GM11168 (cell line): ENCODE data around the gene FLNC.

Experiments used
- in situ Hi-C: fragments of 300-500 bp; cut with MboI; formaldehyde crosslinking; loops from one replicate; pipeline ENCODE4 v1.12.0; 2022; ENCODE audit warnings: low sequenced_read_pairs; ENCODE audit not compliant: unreplicated experiment

The FLNC gene

GRCh38 chr7:128859232-128860157 lies 29.3 kb downstream of the FLNC start:
- in situ Hi-C loops, result no loop called here

- in situ Hi-C loops, result no loop called here
Measured at GRCh38 chr7:128860158-128861073, 30.2 kb downstream of the FLNC start.

GRCh38 chr7:128861957-128862570 lies 31.9 kb downstream of the FLNC start:
- in situ Hi-C loops, result no loop called here

- in situ Hi-C loops, result no loop called here
Measured at GRCh38 chr7:128862571-128863432, 32.6 kb downstream of the FLNC start, which contains the start of gene ATP6V1F. Gene ATP6V1F, plus strand, starts transcription at chr7:128862856. Its CDS starts 49 bp downstream, at chr7:128862905.

DNA sequence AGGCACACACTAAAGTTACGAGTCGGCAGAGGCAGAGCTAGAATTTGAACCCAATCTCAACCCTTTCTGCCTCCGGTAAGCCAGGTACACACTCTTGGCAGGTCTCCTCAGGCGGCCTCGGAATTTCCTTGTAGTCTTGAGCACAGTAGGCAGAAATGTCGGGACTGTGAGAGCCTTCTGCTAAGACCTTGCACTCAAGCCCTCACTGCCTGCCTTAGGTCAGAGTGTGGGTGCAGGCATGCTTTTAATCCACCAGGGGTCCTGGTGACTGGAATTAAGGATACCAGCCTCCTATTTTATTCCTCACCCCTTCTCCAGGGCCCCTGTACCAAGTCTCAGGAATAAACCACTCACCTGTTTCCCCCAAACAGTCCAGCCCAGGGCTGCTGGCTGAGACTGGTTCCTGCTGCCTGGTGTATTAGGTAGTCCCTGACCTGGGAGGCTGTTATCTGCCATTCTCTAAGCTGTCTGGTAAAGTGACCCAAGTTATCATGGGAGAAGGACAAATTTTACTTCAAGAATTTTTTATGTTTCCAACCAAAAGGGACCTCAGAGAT lies 33.3 kb downstream of the FLNC start:
- in situ Hi-C loops, result no loop called here

- in situ Hi-C loops, result no loop called here
Measured at GRCh38 chr7:128865303-128865702, 35.1 kb downstream of the FLNC start.

DNA sequence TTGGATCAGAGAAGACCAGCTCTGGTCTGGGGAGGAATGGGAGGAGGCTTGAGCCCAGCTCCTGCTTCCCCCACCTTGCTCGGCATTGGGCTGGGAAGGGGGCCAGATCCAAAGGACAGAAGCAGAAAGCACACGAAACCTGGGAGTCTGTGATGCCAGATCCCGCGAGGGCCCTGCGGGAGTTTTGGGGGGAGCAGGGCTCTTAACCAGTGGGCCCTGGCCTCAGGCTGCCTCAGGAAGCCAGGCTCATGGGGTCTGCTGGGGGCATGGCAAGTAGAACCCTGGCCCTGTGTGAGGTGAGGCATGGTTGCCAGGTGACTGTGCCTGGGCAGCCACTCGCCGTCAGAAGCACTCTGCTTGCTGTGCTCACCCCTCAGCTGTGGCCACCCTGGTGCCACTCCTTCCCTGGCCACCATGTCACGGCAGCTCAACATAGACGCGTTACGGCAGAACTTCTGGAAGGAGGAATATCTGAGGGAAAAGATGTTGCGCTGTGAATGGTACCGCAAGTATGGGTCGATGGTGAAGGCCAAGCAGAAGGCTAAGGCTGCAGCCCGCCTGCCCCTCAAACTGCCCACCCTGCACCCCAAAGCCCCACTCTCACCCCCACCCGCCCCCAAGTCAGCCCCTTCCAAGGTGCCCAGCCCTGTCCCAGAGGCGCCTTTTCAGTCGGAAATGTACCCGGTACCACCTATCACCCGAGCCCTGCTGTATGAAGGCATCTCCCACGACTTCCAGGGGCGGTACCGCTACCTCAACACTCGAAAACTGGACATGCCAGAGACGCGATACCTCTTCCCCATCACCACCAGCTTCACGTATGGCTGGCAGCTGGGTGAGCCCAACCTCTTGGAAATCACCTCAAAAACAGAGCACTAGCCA lies 36.0 kb downstream of the FLNC start:
- in situ Hi-C loops, result no loop called here

- in situ Hi-C loops, result no loop called here
Measured at GRCh38 chr7:128867241-128867640, 37.0 kb downstream of the FLNC start.

DNA sequence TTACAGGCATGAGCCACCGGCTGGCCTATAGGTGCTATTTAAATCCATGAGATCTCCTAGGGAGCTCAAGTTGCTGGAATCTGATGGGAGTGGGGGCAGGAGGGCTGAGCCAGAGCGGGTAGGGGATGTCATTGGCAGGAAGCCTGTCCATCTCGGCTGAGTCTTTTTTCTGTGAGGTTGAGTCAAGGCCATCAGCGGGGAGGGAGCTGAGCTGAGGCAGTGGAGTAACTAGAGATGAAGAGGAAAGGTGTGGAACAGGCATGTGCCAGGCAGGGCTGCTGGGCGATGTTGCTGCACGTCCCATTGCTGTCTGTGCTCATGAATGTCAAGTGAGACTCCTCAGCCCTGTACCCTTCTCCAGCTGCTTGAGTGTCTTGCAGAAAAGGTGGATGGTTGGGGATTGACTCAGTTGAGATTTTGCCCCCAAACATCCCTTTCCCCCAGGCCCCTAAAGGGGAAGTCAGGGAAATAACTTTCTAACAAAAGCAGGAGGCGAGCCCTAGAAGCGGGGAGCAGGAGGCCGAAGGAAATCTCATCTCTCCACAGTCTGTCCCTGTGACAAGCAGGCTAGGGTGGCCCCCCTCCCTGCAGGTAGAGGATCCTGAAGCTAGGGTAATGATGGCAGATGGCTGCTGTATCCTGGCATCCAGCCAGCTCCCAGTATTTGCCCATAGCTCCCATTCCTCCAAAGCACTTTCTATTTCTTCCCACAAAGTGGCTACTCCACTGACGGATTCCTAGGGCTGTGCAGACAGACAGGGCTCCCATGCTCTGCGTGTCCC lies 37.8 kb downstream of the FLNC start:
- in situ Hi-C loops, result no loop called here

DNA sequence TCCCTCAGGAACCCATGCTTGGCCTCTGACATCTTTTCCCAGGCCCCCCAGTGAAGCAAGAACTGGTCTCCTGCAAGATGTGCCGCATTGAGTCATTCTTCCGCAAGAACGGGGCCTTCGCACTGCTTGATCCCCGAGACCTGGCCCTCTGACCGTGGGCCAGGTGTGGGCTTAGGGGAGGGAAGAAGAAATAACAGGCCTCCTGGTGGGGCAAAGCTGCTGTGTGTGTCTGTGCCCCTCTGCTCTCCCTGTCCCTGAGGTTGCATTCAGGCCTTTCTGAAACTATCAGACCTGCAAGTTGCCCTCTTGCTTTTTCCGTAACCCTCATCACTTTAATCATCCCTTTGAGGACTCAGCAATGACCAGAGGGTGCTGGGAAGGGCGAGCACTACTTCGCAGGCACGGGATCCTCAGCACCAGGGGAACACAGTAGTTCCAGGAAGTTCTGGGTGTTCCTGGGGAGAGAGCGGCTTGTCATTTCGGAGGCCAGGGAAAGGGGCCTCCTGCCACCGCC lies 38.5 kb downstream of the FLNC start:
- in situ Hi-C loops, result no loop called here

GRCh38 chr7:128869138-128869943 lies 39.1 kb downstream of the FLNC start:
- in situ Hi-C loops, result no loop called here

DNA sequence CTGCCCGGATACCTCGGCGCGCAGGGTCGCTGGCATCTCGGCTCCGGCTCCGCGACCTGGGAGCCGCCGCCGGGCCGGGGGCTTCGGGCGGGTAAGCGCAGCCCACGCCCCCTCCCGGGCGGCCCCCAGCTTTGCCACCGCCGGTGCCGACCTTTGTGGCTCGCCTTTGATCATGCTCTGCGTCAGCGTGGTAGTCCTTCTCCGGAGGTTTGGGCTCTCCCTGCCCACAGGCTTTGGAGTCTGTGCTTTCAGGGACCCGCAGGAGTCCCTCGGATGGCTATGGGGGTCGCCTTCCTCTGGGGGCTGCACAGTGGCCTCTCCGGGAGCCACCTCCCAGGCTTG lies 39.7 kb downstream of the FLNC start:
- in situ Hi-C loops, result no loop called here

- in situ Hi-C loops, result no loop called here
Measured at GRCh38 chr7:128871050-128871449, 40.8 kb downstream of the FLNC start.

DNA sequence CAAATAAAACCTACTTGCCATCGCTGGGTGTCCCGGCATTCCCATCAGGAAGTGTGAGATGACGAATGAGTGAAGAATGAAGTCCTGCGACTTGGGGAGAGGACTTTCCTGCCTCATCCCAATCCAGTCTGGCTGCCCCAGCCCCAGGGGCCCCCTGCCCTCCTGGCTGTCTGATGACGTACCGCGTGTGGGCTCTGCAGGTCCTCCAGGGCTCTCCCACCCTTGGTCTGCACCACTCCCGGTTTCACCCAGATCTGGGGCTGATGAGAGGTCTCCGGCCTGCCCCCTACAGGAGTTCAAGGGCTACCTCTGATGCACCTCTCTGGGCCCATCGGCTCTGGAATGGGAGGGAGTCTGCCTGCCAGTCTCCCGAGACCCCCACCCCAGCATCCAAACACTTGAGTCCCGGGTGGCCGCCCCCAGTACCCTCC lies 42.2 kb downstream of the FLNC start:
- in situ Hi-C loops, result no loop called here

DNA sequence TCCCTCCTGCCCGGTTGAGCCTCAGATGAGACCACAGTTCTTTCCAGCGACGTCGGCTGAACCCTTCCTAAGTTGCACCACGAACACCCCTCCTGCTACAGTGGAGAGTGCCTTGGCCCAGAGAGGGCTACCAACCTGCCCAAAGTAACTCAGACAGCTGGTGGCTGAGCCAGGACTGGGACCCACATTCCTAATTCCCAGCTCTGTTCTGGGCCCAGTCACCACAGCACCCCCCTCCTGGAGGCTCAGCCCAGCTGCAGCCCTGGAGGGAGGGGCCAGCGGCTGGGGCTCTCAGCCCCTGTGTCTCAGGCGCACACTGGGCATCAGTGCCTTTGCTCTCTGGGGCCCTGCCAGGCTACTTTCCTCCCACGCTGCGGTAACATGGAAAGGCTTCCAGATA lies 43.0 kb downstream of the FLNC start:
- in situ Hi-C loops, result no loop called here

DNA sequence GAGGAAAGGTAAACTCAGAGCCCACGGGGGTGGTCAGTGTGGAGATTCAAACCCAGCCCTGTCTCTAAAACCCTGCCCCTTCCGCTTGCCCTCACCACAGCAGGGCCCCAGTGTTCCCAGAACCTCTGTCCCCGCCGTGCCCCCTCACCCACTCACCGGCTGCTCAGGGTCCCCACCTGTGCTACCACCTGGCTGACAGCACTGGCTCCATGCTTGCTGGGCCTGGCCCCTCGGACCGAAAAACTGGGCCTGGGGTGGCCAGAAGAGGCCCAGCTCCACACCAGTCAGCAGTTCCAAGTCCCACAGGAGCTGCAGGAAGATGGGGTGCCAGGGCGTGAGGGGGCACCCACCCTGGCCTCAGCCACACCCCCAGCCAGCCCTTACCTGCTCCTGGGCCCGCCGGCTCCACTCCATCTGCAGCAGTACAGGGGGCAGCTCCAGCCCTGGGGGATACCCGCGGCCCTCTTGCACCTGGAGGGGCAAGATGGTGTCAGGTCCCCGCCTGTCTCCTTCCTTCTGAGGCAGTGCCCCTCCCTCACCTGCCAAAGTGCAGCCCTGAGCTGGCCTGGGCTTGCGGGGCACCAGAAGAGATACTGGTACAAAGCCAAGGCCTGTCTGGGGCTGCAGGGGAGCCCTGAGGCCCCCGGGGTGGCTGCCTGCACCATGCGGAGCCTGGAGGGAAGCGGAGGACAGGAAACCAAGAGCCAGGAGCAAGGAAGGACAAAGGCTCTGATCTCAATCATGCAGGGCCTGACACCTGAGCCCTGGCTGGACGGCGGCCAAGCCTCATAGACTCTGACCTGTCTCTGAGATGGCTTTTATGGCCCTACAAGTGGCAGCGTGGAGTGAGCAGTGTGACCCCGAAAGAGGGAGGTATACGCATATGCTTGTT lies 44.2 kb downstream of the FLNC start:
- in situ Hi-C loops, result no loop called here
